Stimulated activated CD8-positive, alpha-beta memory T cell treated with anti-CD3 and anti-CD28 coated beads, Interleukin-7, amount 100 ng/mL, for 48 hours (primary cell): ENCODE results near the gene CCR6.

Experiments used
- DNase-seq, 2 donors: peaks; one replicate each; pipeline ENCODE4 v3.0.0-alpha.2; 2020; ENCODE audit warnings: low read depth in 1 of 2; ENCODE audit errors: extremely low read depth in 1 of 2

Gene CCR6

GRCh38 chr6:167140589-167141474 is 17.9 kb downstream of the CCR6 start:
- DNase-seq, result no peak

GRCh38 chr6:167141667-167142432 is 19.0 kb downstream of the CCR6 start:
- DNase-seq, result no peak

- no peak for DNase-seq
Measured at GRCh38 chr6:167142433-167142761, 19.5 kb downstream of the CCR6 start.

GRCh38 chr6:167143041-167143440 is 20.1 kb downstream of the CCR6 start:
- no peak for DNase-seq

GRCh38 chr6:167145461-167145860 is 22.6 kb downstream of the CCR6 start:
- DNase-seq, result no peak

GRCh38 chr6:167146135-167146534 is 23.2 kb downstream of the CCR6 start:
- DNase-seq, result no peak

- DNase-seq, result no peak
Measured at GRCh38 chr6:167146977-167147376, 24.1 kb downstream of the CCR6 start.

GRCh38 chr6:167148021-167148420 is 25.1 kb downstream of the CCR6 start:
- no peak for DNase-seq

- no peak for DNase-seq
Measured at GRCh38 chr6:167148997-167149396, 26.1 kb downstream of the CCR6 start.

- no peak for DNase-seq
Measured at GRCh38 chr6:167150941-167151549, 28.1 kb downstream of the CCR6 start.

- DNase-seq, result no peak
Measured at GRCh38 chr6:167151648-167152047, 28.8 kb downstream of the CCR6 start.

- no peak for DNase-seq
Measured at GRCh38 chr6:167152862-167153261, 30.0 kb downstream of the CCR6 start.

GRCh38 chr6:167153521-167153959 is 30.6 kb downstream of the CCR6 start:
- no peak for DNase-seq

- no peak for DNase-seq
Measured at GRCh38 chr6:167154291-167154690, 31.4 kb downstream of the CCR6 start.

- DNase-seq, result no peak
Measured at GRCh38 chr6:167154895-167155294, 32.0 kb downstream of the CCR6 start.

GRCh38 chr6:167157414-167157813 is 34.5 kb downstream of the CCR6 start:
- DNase-seq, result no peak

GRCh38 chr6:167157863-167158262 is 35.0 kb downstream of the CCR6 start, which contains the start of gene GPR31:
TSS of gene GPR31 (minus strand) at chr6:167157980. CDS start at chr6:167157831, 149 bp downstream.
- DNase-seq, result no peak

- DNase-seq, result no peak
Measured at GRCh38 chr6:167161851-167162467, 39.1 kb downstream of the CCR6 start.

GRCh38 chr6:167162591-167162990 is 39.7 kb downstream of the CCR6 start:
- no peak for DNase-seq

- DNase-seq, result no peak
Measured at GRCh38 chr6:167163476-167164011, 40.6 kb downstream of the CCR6 start.

GRCh38 chr6:167164261-167164660 is 41.4 kb downstream of the CCR6 start:
- no peak for DNase-seq
